Endothelial cell of umbilical vein (primary cell): ENCODE data around the gene KPNB1. TPM values are rescaled to one million over a fixed set of nuclear protein-coding genes. Genes with fewer than 3 reads are reported as not detected.

Experiments used
- BruUV-seq: library from RNA; stranded (reverse); fragments of 400-500 nt; replicated peaks from 2 replicates; lab custom pipeline; 2021; lab: Mats Ljungman, UMichigan
- CTCF ChIA-PET: fragments of 300-600, 350-600 bp; sonication (Branson Sonifier 250); formaldehyde crosslinking; loops from one replicate; lab custom pipeline; 2021; ENCODE audit warnings: antibody characterized with exemption, inconsistent platforms; lab: Charles Lee
- POLR2A ChIA-PET: fragments of 300-600, 350-600 bp; sonication (Branson Sonifier 250); formaldehyde crosslinking; loops from one replicate; lab custom pipeline; 2021; ENCODE audit warnings: antibody characterized with exemption, inconsistent platforms; lab: Charles Lee
- DNase-seq: peaks from one replicate; pipeline ENCODE4 v3.0.0-alpha.2; 2011; ENCODE audit warnings: low read depth, low spot score
- FAIRE-seq: peaks from 2 replicates; lab custom pipeline; 2011; peaks lifted over from hg19 to GRCh38; lab: Jason Lieb, UNC
- H2AFZ ChIP-seq: 2 replicates; pipeline ENCODE4 v1.6.0; 2012; ENCODE audit warnings: low read depth, low read length, control low read depth, inconsistent platforms
- H3K27ac ChIP-seq: 2 replicates; pipeline ENCODE4 v1.5.1; 2011; ENCODE audit warnings: low read depth, mild to moderate bottlenecking, control low read depth, low read length, moderate library complexity; ENCODE audit not compliant: insufficient read depth
- H3K27me3 ChIP-seq, 2 experiments: 2 replicates each; pipeline versions ENCODE4 v1.6.0 to v1.6.1; 2011; ENCODE audit warnings: low read length in 2 of 2, mixed read lengths in 1 of 2; ENCODE audit not compliant: control insufficient read depth in 2 of 2, insufficient read depth in 2 of 2
- H3K36me3 ChIP-seq, 2 experiments: 2 replicates in 1 of 2; 3 replicates in 1 of 2; pipeline ENCODE4 v1.5.1; 2011; ENCODE audit warnings: low read length in 2 of 2, mild to moderate bottlenecking in 1 of 2, moderate library complexity in 1 of 2; ENCODE audit not compliant: control insufficient read depth in 2 of 2, insufficient read depth in 2 of 2; ENCODE audit errors: extremely low read depth in 1 of 2
- H3K4me1 ChIP-seq: 3 replicates; pipeline ENCODE4 v1.5.1; 2011; ENCODE audit warnings: mild to moderate bottlenecking, low read length; ENCODE audit not compliant: control insufficient read depth, insufficient read depth; ENCODE audit errors: extremely low read depth
- H3K4me2 ChIP-seq: 2 replicates; pipeline ENCODE4 v1.6.1; 2011; ENCODE audit warnings: low read length, control low read depth, mixed read lengths; ENCODE audit not compliant: insufficient read depth
- H3K4me3 ChIP-seq, 3 experiments: fragments of 200-600 bp in 1 of 3; sonication (generic), shearing (Covaris generic) in 1 of 3; replicated peaks in 1 of 3; 2 replicates each; pipeline ENCODE4 v1.5.1; 2011 to 2016; ENCODE audit warnings: control low read depth in 3 of 3, low read length in 3 of 3, mild to moderate bottlenecking in 2 of 3, inconsistent platforms in 1 of 3, low read depth in 1 of 3, moderate library complexity in 1 of 3; ENCODE audit not compliant: insufficient read depth in 1 of 3
- H3K79me2 ChIP-seq: 2 replicates; pipeline ENCODE4 v1.6.0; 2012; ENCODE audit warnings: low read length, inconsistent platforms; ENCODE audit not compliant: control insufficient read depth, insufficient read depth
- H3K9ac ChIP-seq: replicated peaks from 2 replicates; pipeline ENCODE3; 2011; ENCODE audit warnings: low read length, control low read depth; ENCODE audit not compliant: insufficient read depth; ENCODE audit errors: extremely low read depth
- H3K9me1 ChIP-seq: replicated peaks from 3 replicates; pipeline ENCODE4 v1.6.0; 2011; ENCODE audit warnings: mild to moderate bottlenecking, low read length; ENCODE audit not compliant: control insufficient read depth, insufficient read depth; ENCODE audit errors: extremely low read depth
- H3K9me3 ChIP-seq: replicated peaks from 2 replicates; pipeline ENCODE4 v1.5.1; 2012; ENCODE audit warnings: low read length, inconsistent platforms; ENCODE audit not compliant: control insufficient read depth, insufficient read depth
- H4K20me1 ChIP-seq: replicated peaks from 2 replicates; pipeline ENCODE3; 2011; ENCODE audit warnings: mild to moderate bottlenecking, low read length; ENCODE audit not compliant: control insufficient read depth, insufficient read depth; ENCODE audit errors: extremely low read depth
- CTCF ChIP-seq, 2 donors: IDR thresholded peaks; 1 replicate in 1 of 2; 2 replicates in 1 of 2; pipeline ENCODE4 v1.5.1; 2011; ENCODE audit warnings: low read length in 2 of 2, mild to moderate bottlenecking in 2 of 2, moderate library complexity in 2 of 2, control low read depth in 1 of 2, inconsistent platforms in 1 of 2, low read depth in 1 of 2; ENCODE audit not compliant: insufficient read depth in 1 of 2; ENCODE audit errors: extremely low read depth in 1 of 2
- EZH2 ChIP-seq: IDR thresholded peaks from 2 replicates; pipeline ENCODE4 v1.6.1; 2012; ENCODE audit warnings: borderline replicate concordance, low read depth, mild to moderate bottlenecking, moderate library complexity, low read length, inconsistent platforms; ENCODE audit not compliant: severe bottlenecking
- FOS ChIP-seq: IDR thresholded peaks from 2 replicates; pipeline ENCODE4 v1.6.1; 2011; ENCODE audit warnings: mild to moderate bottlenecking, low read length, moderate library complexity, borderline replicate concordance; ENCODE audit not compliant: insufficient read depth
- GATA2 ChIP-seq: IDR thresholded peaks from 2 replicates; pipeline ENCODE4 v1.7.0; 2011; ENCODE audit warnings: low read depth, mild to moderate bottlenecking, moderate library complexity, mixed read lengths, low read length; ENCODE audit not compliant: insufficient read length, insufficient read depth
- JUN ChIP-seq: IDR thresholded peaks from 2 replicates; pipeline ENCODE4 v1.6.1; 2011; ENCODE audit warnings: borderline replicate concordance, low read depth; ENCODE audit not compliant: insufficient read length, insufficient read depth
- MAX ChIP-seq: IDR thresholded peaks from 2 replicates; pipeline ENCODE4 v1.6.1; 2011; ENCODE audit not compliant: insufficient read depth, insufficient read length
- MYC ChIP-seq: IDR thresholded peaks from one replicate; pipeline ENCODE4 v1.6.1; 2011; ENCODE audit warnings: mild to moderate bottlenecking, low read depth, low read length
- POLR2A ChIP-seq: IDR thresholded peaks from 2 replicates; pipeline ENCODE4 v1.6.1; 2012; ENCODE audit warnings: low read depth, mild to moderate bottlenecking, control low read depth, low read length
- POLR2AphosphoS5 ChIP-seq: IDR thresholded peaks from 2 replicates; pipeline ENCODE4 v1.6.1; 2012; ENCODE audit warnings: low read depth, mild to moderate bottlenecking, control low read depth, low read length, moderate library complexity; ENCODE audit not compliant: insufficient read depth
- dilution Hi-C: fragments of 300-500 bp; cut with MboI; formaldehyde crosslinking; loops from one replicate; pipeline ENCODE4 v1.15.0; 2019; ENCODE audit warnings: low sequenced_read_pairs; ENCODE audit not compliant: extremely low pct_ligation_motif_present
- intact Hi-C: fragments of 100-400 bp; cut with micrococcal nuclease; formaldehyde crosslinking; loops from one replicate; pipeline ENCODE4 v1.10.0; 2022
- polyA plus RNA-seq, 4 experiments: library from polyadenylated mRNA; depleted of rRNA in 3 of 4; stranded (reverse) in 3 of 4; unstranded in 1 of 4; fragments of >200 nt; gene quantifications; 2 replicates each; pipeline versions ENCODE4 v1.2.1 to v1.2.3, GENCODE V29; 2011 to 2012; ENCODE audit warnings: missing spikeins in 1 of 4
- total RNA-seq: library from RNA; stranded (reverse); gene quantifications from 2 replicates; pipeline ENCODE4 v1.2.3, GENCODE V29; 2021

KPNB1 gene
- total and polyA plus RNA-seq, 2 donors (not counting 3 experiments of a cell fraction or from before 2014, with no cell fraction given), result 119 to 495 TPM

GRCh38 chr17:47696717-47697642 lies 47.3 kb downstream of the KPNB1 start:
- BruUV-seq, result no TSS peak
- H3K79me2 ChIP-seq, result no peaks in the 10 kb centered on the region
- H2AFZ ChIP-seq, result no peak overlapping the region
- dilution Hi-C loops, result no loop called here
- no peak overlapping the region for H3K9ac ChIP-seq
- H3K27ac ChIP-seq, result no peak overlapping the region
- H3K9me1 ChIP-seq, result no peaks in the 10 kb centered on the region
- H3K27me3 ChIP-seq, result no peaks in the 10 kb centered on the region
- no peak for FAIRE-seq
- intact Hi-C loops, result no loop called here
- H3K9me3 ChIP-seq, result no peaks in the 10 kb centered on the region
- DNase-seq, result no peak
- no peak overlapping the region for H3K4me3 ChIP-seq
- CTCF ChIA-PET, result interaction anchor here (0.7 to 4.2 kb wide), 9 partner anchors 9 to 113 kb away, joined by 3 to 22 read pairs (median 5); partner anchors contain the start of gene TBX21
- TF ChIP-seq JUN (no peak), FOS (no peak), CTCF (IDR thresholded peaks at IDR 0.05; ENCODE audit: extremely low read depth in 1 of 2, insufficient read depth in 1 of 2, low read depth in 1 of 2, low read length in 2 of 2) (no peak), EZH2 (no peak), MAX (no peak), GATA2 (no peak), POLR2A (no peak), MYC (no peak), POLR2AphosphoS5 (no peak)
- POLR2A ChIA-PET, result no interaction called here
- no peak overlapping the region for H3K4me2 ChIP-seq
- H3K36me3 ChIP-seq, result peaks cover 0 to 24% of the 10 kb centered on the region in 2 experiments
- H3K4me1 ChIP-seq, result peaks cover 30% of the 10 kb centered on the region
- no peaks in the 10 kb centered on the region for H4K20me1 ChIP-seq
